Stimulated activated CD8-positive, alpha-beta memory T cell treated with anti-CD3 and anti-CD28 coated beads, Interleukin-4, amount 100 ng/mL, for 48 hours (primary cell): Measurements from ENCODE around the gene DPYSL5.

Source experiments
- DNase-seq: peaks from one replicate; pipeline ENCODE4 v3.0.0-alpha.2; 2020

The DPYSL5 gene

GRCh38 chr2:26934335-26934724 lies 86.4 kb downstream of the DPYSL5 start:
- DNase-seq, result no peak

GRCh38 chr2:26934985-26935384 lies 87.1 kb downstream of the DPYSL5 start:
- no peak for DNase-seq

DNA sequence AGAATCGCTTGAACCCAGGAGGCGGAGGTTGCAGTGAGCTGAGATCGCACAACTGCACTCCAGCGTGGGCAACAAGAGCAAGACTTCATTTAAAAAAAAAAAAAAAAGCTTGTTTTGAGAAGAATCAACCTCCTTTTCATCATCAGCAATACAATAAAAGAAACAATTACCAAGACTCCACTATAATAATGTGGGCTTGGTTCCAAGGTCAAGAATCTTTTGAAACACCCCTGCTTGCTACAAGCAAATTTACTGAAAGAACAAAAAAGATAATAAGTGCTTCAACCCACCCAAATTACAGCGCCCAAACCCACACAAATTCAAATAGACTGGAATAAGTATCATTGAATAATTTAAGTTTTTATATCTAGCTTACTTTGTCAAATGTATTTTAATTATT lies 88.9 kb downstream of the DPYSL5 start:
- DNase-seq, result no peak

DNA sequence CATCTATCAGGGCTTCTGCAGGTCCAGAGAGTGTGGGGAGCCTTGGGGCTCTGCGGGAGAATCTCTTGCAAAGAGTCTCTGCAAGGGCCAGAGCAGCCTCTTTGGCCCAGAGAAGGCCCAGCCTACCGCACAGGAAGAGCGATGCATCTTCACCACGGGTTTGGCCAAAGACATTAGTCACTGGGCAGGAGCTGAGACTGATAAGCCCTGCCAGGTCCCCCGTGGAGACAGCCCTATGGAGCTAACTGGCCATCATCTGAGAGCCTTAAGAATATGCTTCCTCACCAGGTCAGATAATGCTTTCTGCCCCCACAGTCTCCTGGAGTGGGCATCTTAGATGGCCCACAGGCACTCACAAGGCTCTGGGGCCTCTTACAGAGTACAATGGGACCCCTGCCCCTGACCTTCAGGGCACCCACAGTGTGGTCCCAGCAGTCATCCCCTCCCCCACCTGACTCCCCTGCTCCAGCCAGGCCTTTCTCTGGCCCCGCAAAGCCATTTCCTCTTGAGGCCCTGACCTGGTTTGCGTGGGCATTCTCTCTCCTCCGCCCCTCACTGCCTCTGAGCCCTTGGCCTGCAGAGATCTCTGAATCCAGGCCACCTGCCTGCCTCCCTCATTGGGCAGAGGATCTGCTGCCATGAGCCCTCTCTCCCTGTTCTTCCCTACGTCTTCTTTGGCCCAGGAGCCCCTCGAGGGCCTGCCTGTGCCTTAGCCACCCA lies 90.6 kb downstream of the DPYSL5 start:
- DNase-seq, result no peak

DNA sequence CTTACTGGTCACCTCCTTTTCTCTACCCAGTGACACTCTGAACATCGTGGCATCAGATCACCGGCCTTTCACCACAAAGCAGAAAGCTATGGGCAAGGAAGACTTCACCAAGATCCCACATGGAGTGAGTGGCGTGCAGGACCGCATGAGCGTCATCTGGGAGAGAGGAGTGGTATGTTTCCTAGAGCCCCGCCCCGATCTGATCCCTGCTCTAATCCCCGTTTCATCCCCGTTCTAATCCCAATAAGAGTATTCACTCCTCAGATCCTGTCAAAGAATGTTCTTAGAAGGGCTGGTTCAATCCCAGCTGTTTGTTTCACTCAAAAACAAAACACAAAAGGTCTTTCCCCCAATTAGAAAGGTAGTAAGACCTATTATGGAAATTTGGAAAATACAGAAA lies 92.1 kb downstream of the DPYSL5 start:
- DNase-seq, result no peak

DNA sequence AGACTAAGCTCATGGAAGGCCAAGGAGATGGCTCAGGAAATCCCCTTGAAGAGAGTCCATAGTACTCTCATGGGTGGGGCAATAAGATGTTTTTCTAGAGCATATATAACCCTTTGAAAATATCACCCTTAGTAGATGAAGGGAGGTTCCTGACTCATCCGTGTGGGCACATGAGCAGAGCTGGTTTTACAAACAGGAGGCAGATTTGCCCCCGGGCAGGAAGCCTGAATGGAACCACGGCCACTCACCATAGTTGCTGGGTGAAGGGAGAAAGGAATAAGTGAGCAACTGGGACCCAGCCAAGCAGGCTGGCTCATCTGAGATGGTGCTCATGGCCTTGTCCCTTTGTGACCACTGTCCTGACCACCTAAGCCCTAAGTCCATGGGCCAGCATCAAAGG lies 93.6 kb downstream of the DPYSL5 start:
- no peak for DNase-seq

DNA sequence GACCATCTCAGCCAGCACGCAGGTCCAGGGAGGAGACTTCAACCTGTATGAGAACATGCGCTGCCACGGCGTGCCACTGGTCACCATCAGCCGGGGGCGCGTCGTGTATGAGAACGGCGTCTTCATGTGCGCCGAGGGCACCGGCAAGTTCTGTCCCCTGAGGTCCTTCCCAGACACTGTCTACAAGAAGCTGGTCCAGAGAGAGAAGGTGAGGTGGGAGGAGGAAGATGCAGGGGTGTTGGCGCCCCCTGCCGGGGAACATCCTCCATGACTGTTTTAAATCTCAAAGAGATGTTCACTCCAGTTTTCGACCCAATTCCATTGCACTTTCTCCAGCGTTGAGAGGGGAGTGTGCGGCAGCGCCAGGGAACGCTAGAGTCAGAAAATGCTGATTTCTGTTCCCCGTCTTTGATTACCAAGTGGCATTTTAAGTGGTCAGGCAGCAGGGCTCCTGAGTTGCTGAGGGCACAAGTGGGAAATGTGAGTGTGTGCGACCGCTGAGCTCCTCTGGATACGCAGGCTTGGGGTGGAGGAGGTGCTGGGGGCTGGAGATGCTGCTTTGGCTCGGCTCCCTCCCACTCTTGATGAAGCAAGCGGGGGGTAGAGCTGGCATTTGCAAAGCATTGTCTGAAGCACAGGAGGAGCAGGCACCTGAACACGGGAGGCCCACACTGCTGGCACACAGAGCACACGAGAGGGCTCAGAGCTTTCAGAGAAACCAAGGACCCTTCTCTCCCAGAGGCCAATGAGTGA lies 94.8 kb downstream of the DPYSL5 start:
- peak; percentile 81 for DNase-seq

GRCh38 chr2:26945991-26946750 lies 98.2 kb downstream of the DPYSL5 start:
- no peak for DNase-seq

DNA sequence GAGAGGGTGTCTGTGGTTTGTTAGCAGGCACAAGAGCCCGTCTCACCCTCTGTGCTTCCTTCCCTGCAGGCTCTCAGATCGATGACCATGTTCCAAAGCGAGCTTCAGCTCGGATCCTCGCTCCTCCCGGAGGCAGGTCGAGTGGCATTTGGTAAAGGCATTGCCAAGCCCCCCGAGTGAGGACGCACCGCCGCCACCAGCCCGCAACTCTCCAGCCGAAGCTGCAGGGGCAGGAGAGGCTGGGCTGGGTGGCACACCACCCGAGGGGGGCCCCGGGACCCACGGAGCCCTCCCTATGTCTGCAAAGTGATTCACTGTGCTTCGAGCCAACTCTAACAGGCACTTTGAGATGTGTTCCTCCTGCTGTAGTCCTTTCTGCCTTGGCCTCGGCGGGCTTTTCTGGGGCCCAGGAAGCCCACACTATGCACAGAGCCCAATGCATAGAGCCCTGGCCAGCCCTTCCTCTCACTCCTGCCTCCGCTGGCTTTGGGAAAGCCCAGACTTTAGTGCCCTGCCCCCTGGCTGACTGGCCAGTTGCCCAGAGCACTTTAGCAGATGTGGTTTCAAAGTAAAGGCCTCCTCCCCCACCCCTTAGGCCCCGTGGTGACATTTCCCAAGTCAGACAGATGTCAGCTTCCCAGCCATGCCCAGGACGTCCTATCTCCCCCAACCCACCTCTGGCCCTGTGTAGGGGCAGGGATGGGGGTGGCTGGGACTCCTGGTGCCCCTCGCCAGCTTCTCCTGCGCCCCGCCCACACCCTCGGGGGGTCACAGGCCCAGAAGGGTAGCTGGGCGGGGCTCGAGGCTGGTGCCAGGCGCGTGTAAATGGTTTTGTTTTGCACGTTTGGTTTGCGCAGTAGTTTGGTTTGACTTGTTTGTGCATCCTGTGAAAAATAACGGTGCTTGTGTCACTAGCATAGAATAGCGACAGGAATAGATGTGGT lies 99.2 kb downstream of the DPYSL5 start:
- DNase-seq, result no peak

DNA sequence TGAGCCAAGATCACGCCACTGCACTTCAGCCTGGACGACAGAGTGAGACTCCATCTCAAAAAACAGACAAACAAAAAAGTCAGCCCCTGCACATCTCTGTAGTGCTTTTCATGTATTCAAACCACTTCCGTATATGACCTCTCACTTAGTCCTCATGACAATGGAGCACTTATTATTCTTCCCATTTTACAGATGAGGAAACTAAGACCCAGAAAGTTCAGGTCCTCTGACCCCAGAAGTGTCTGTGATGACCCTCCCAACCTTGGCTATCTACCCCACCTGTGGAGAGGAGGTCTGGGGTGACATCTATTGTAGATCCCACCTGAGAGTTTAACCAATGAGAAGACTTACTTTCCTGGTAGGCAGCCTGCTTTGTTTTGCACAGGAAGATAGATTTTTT lies 100.9 kb downstream of the DPYSL5 start:
- no peak for DNase-seq

- no peak for DNase-seq
Observed at GRCh38 chr2:26950246-26950645, 102.3 kb downstream of the DPYSL5 start.

GRCh38 chr2:26951236-26951635 lies 103.3 kb downstream of the DPYSL5 start:
- DNase-seq, result no peak

- no peak for DNase-seq
Observed at GRCh38 chr2:26952374-26952773, 104.4 kb downstream of the DPYSL5 start.

GRCh38 chr2:26954135-26954534 lies 106.2 kb downstream of the DPYSL5 start:
- DNase-seq, result no peak

- no peak for DNase-seq
Observed at GRCh38 chr2:26957041-26957440, 109.1 kb downstream of the DPYSL5 start.

GRCh38 chr2:26957534-26957933 lies 109.6 kb downstream of the DPYSL5 start:
- no peak for DNase-seq

GRCh38 chr2:26959331-26959730 lies 111.4 kb downstream of the DPYSL5 start:
- no peak for DNase-seq

GRCh38 chr2:26964446-26965130 lies 116.7 kb downstream of the DPYSL5 start:
- no peak for DNase-seq

DNA sequence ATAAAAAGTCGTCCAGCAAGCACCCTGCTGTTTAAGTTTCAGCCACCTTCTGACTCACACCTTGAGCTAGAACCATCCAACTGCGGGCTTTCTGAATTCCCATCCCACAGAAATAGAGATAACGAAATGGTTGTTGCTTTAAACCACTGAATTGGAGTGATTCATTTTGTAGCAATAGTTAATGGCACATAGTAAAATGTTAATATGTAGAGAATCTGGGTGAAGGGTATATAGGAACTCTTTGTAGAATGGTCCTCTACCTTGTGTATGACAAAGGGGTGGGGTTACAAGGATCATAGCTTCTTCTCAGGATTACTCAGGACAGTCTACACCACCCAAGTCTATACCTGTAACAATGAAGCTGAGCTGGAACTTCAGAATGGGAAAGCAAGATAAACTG lies 120.1 kb downstream of the DPYSL5 start:
- DNase-seq, result no peak

DNA sequence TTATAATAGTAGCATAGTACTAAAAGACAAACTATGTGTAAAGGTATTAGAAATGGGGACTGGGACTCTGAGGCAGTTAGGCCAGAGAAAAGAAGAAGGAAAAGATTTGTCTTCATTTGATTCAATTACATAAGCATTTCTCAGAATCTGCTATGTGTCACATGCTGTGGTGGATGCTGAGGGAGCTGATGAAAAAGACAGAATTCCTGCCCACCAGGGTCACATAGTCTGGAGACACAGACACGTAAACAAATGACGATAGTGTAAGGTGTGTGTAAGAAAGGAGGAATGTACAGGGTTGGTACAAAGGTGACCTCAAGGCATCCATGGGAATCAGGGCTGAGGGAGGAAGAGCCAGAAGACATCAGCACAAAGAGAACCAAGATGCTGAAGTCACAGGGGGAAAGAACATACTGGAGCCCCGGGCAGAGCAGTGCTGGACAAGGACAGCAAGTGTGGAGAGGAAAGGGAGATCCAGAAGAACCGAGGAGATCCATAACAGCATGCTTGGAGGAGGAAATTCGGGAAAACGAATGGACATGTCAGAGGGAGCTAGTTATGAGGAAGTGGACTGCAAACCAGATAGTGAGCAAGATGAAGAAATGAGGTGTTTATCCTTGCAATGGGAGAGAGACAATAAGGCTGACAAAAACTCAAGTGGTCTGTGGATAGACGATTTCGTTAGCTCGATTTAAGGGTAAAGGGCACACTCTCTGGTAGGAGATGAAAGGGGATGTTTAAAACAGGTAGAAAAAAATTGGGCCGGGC lies 121.3 kb downstream of the DPYSL5 start:
- no peak for DNase-seq

DNA sequence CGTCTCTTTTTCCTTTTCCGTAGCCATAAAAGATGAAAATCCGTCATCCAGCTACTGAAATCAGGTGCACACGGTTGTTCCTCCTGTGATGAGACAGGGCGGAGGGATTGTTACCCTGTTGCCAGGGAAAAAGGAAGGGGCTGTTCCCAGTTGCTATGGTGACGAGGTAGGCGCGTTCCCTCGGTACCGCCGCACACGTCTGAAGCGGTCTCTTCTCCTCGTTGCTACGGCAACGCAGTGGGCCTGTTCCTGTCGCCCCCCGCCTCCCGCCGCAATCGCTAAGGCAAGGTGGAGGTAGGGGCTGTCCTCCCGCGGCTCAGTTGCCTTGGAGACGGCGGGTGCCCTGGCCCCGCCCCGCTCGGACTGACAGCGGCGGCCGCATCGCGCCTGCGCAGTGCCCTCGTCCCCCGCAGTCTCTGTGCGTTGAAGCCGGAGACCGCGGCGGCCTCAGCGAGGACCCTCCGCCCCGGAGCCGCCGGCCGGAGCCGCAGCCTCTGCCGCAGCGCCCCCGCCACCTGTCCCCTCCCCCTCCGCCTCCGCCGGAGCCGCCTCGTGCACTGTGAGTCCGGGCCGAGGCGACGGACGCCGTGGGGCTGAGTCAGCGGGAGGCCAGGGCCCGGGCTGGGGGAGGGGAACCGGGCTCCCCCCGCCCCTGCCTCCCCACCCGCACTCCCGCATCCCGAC lies 122.5 kb downstream of the DPYSL5 start, which contains the start of gene MAPRE3:
MAPRE3 (plus strand) TSS at position 394 of the 684 bp plus-strand sequence. CDS start 51,582 bp downstream, outside the sequence.
- peak; percentile 82 for DNase-seq
